ENCODE measurements around the gene BEX1. TPM values are rescaled to one million over a fixed set of nuclear protein-coding genes. Genes with fewer than 3 reads are reported as not detected.

BEX1 gene
- total RNA-seq, 1 donor from 2014 or later: 1.2 TPM

DNA sequence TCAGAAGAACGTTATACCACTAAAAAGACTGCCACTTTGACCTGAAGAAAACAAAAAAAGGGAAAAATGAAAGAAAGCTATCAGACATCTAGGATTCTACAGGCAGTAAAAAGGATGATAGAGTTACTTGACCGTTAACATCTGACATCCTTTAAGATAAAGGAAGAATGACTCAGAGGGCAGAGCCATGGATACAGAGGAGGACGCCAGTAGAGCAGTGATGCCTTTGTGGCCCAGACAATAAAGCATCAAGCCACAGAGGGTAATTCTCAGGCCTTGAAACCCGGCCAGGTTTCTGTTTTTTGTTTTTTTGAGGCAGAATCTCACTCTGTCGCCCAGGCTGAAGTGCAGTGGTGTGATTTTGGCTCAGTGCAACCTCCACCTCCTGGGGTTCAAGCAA lies 9.5 kb upstream of the BEX1 start:
- H3K27ac ChIP-seq: no peak overlapping the region
- no peak for TF ChIP-seq CTCF (IDR thresholded peaks at IDR 0.05)
- no peaks in the 10 kb centered on the region for H3K4me1 ChIP-seq
- no peaks in the 10 kb centered on the region for H3K36me3 ChIP-seq
- H3K9me3 ChIP-seq: no peaks in the 10 kb centered on the region
- intact Hi-C loops (cut with DNase I): no loop called here
- H3K27me3 ChIP-seq (ENCODE audit: low read depth): no peaks in the 10 kb centered on the region
- no peak for ATAC-seq
- H3K4me3 ChIP-seq: no peak overlapping the region
- DNase-seq: no peak

DNA sequence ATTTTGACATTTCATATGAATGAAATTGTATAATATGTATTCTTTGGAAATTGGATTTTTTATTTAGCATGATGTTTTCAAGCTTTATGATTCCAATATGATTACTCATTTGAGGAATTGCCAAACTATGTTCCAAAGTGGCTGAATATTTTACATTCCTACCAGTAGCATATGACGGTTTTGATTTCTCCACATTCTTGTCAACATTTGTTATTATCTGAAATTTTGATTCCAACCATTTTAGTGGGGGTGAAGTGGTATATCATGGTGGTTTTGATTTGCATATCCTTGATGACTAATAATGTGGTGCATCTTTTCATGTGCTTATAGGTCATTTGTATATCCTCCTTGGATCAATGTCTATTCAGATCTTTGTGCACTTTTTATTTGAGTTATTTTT lies 2.6 kb upstream of the BEX1 start:
- DNase-seq (no peak), ATAC-seq (no peak)
- Histone ChIP-seq H3K27me3 (ENCODE audit: low read depth) (no peaks in the 10 kb centered on the region), H3K4me3 (no peak overlapping the region), H3K9me3 (no peaks in the 10 kb centered on the region), H3K4me1 (no peaks in the 10 kb centered on the region), H3K27ac (no peak overlapping the region), H3K36me3 (no peaks in the 10 kb centered on the region)
- no peak for TF ChIP-seq CTCF (IDR thresholded peaks at IDR 0.05)
- intact Hi-C loops (cut with DNase I): loop anchor here (10.0 kb wide), 1 partner anchor 88 kb away; no protein-coding TSS in a partner anchor

- intact Hi-C loops (cut with DNase I): loop anchor here (10.0 kb wide), 1 partner anchor 91 kb away; no protein-coding TSS in a partner anchor
- Histone ChIP-seq H3K27me3 (ENCODE audit: low read depth) (no peaks in the 10 kb centered on the region), H3K27ac (no peak overlapping the region), H3K4me1 (no peaks in the 10 kb centered on the region), H3K36me3 (no peaks in the 10 kb centered on the region), H3K9me3 (no peaks in the 10 kb centered on the region), H3K4me3 (peak overlapping the region; percentile 40)
- DNase-seq (no peak), ATAC-seq (no peak)
- TF ChIP-seq CTCF (IDR thresholded peaks at IDR 0.05): no peak
Measured at GRCh38 chrX:103063191-103063845, 653 bp downstream of the BEX1 start.

GRCh38 chrX:103061486-103061885 lies 2.5 kb downstream of the BEX1 start:
- H3K36me3 ChIP-seq: no peaks in the 10 kb centered on the region
- H3K4me3 ChIP-seq: no peak overlapping the region
- intact Hi-C loops (cut with DNase I): loop anchor here (10.0 kb wide), 1 partner anchor 93 kb away; no protein-coding TSS in a partner anchor
- H3K4me1 ChIP-seq: no peaks in the 10 kb centered on the region
- DNase-seq (no peak), ATAC-seq (no peak)
- H3K27me3 ChIP-seq (ENCODE audit: low read depth): no peaks in the 10 kb centered on the region
- no peak for TF ChIP-seq CTCF (IDR thresholded peaks at IDR 0.05)
- no peak overlapping the region for H3K27ac ChIP-seq
- no peaks in the 10 kb centered on the region for H3K9me3 ChIP-seq

DNA sequence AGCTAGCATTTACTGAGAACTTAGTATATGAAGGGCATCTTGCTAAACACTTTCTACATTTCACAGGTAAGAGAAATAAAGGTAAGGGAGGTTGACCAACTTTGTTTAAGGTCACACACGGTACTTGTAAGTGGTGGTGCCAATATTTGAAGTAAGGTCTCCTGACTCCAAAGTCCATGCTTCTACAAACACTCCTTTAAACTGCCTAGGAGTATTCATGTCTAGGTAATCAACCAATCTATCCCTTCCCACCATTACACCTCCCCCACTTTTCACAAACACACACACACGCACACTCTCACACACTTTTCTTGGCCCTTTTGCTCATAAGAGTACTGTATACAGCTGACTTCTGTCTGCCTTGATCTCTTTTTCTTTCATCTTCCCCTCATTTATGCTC lies 7.1 kb downstream of the BEX1 start:
- no peak overlapping the region for H3K27ac ChIP-seq
- TF ChIP-seq CTCF (IDR thresholded peaks at IDR 0.05): no peak
- no peaks in the 10 kb centered on the region for H3K4me1 ChIP-seq
- no peak overlapping the region for H3K4me3 ChIP-seq
- H3K27me3 ChIP-seq (ENCODE audit: low read depth): no peaks in the 10 kb centered on the region
- H3K9me3 ChIP-seq: no peaks in the 10 kb centered on the region
- no peak for DNase-seq
- no peaks in the 10 kb centered on the region for H3K36me3 ChIP-seq
- ATAC-seq: no peak
- intact Hi-C loops (cut with DNase I): no loop called here

Measured in lower lobe of right lung (tissue), 2 donors.